Measurements from ENCODE around the gene HNRNPH1. TPM values are rescaled to one million over a fixed set of nuclear protein-coding genes. Genes with fewer than 3 reads are reported as not detected.

HNRNPH1 gene
- polyA plus RNA-seq, 12 donors, result 408 to 10,550 (median 674) TPM

DNA sequence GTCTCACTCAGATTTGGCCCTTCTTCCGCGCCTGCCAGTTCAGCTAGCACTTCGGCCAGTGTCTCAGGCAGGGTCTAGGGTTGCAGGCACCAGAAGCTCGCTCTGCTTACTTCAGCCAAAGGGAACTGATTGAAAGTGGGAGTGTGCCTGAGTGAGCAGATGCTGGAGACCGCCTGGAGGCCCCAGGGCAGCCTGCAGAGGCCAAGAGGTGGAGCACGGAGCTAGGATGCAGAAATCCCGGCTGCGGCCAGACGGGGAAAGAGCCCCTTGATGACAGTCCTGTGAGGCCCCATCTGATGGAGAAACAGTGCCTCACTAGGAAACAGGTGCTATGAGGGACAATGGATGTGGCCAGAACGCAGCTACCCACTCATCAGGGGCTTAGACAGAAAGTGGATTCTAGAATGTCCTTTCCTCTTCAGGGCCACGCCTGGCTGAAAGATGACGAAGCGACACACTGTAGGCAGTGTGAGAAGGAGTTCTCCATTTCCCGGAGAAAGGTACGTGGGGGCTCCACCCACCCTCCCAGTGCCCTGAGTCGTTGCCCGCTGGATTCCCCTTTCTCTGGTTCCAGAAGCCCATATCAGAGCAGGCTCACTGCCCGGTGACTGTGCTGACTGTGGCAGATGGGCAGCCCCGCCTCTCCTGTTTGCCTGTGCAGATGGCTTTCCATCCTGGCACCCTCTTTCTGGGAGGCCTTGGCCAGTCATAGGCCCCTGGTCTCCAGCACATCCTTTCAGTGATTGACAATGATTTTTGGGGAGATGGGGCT is 16.1 kb downstream of the HNRNPH1 start:
- DNase-seq, result no peak

DNA sequence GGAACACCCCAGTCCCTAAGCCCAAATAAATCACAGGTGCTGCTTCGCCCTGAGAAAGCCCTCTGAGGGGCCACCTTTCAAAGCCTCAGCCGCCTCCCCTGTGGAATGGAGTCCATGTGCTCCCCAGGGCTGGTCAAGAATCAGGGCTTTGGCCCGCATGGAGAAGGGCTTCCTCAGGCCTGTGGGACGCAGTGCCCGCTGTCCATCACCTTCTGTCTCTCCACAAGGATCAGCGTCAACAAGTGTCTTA is 16.6 kb downstream of the HNRNPH1 start:
- no peak for DNase-seq

DNA sequence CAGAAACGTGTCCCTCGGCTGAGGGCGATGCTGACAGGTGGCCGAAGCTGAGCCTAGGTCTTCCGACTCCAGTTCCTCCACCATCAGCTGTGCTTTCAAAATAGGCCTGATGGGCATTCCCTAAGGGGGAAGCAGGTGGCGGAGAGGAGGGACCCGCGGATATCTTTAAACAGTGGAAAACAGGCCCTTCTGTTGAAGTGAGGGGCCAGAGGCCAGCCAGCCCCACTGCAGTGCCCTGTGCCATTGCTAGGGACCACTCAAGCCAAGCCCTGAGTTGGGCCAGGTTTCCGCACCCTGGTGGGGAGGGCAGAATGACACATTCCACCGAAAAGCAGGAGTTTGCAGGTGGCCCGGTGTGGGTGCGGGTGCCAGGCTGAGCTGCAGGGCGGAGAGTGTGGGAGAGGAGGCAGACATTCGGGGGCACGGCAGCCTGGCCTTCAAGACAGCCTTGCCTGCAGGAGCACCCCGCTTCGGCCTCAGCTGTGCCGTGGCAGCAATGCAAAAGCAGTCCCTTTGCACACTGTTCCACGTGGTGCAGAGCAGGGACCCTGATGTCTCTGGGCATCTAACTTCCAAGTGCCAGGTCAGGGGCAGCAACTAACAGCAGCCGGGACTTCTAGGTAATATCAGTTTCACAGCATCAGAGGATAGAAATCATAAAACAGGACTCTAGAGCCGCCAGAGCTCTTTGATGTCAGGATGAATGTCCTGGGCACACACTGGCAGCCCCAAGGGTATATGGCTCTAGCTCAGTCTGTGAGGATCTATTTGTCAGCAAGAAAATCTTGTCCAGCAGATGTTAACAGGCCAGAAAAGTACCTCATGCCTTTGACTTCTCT is 17.2 kb downstream of the HNRNPH1 start:
- no peak for DNase-seq

DNA sequence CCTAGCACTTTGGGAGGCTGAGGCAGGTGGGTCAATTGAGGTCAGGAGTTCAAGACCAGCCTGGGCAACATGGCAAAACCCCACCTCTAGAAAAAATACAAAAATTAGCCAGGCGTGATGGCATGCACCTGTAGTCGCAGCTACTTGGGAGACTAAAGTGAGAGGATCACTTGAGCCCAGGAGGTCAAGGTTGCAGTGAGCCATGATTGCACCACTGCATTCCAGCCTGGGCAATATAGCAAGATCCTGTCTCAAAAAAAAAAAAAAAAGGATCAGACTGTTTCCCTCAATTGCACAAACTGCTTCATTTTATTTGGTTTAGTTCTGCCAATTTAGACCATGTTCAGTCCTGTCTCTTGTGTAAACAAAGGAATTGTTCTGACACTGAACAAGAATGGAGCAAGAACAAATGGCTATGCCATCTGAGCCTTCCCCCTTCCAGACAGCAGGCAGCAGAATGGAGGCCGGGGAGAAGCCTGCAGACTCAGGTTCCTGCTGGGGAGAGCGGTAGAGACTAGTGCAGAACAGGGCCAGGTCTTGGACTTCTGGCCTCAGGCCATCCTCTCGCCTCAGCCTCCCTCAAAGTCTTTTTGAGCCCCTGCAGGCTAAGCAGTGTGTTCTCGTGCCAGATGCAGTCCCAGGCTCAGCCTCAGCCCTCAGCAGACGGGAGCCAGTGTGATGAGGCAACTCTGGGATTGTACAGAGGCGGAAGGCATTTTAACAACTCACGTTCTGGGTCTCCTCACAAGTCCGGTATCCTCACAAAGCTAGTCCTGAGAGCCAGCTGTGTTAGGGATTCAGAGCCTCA is 18.2 kb downstream of the HNRNPH1 start:
- DNase-seq, result no peak

DNA sequence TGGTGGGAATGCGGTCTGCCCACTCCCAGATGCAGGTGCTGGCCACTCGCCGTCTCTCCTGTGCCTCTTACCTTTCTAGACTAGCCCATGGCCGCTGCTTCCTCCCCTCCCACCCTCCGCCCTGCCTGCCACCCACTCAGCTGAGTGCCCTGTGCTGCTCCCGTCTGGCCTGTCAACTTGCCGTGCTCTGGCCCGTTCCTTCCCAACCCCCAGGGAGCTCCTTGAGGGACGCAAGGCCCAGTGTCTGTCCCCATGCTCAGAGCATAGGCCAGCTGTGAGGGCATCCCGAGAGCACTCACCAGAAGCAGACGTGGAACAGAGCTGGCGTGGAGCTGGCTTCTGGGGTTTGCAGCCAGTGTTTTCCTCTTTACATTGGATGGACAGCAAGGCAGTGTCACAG is 20.2 kb downstream of the HNRNPH1 start:
- no peak for DNase-seq

DNA sequence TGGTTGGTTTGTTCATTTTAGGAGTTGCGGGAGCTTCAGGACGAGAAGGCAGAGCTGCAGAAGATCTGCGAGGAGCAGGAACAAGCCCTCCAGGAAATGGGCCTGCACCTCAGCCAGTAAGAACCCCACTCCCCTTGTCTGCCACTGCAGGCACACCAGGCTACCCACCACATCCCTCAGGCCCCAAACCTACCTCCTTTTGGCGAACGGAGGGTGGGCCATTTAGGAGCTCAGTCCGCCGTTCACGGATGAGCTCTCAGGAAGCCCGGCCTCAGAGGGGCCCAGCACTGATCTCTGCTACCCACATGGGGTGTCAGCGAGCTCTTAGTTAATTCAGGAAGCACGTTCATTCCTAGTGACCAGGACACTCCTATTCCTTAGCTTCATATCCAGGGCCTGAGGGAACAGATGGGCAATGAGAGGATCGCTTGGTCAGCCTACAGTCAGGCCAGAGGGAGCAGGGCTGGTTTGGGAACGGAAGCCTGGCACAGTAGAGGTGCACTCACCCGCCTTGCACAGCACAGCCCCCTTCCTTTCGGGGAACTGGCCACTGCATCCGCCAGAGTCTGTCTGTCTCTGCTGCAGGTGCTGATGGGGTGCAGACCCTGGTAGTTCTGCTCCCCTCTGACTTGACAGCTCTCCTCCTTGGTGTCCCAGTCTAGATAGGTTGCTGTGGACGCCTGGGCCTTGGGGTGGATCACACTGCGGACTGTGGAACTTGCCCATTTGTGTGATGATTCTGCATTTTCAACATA is 21.4 kb downstream of the HNRNPH1 start:
- DNase-seq, result no peak

DNA sequence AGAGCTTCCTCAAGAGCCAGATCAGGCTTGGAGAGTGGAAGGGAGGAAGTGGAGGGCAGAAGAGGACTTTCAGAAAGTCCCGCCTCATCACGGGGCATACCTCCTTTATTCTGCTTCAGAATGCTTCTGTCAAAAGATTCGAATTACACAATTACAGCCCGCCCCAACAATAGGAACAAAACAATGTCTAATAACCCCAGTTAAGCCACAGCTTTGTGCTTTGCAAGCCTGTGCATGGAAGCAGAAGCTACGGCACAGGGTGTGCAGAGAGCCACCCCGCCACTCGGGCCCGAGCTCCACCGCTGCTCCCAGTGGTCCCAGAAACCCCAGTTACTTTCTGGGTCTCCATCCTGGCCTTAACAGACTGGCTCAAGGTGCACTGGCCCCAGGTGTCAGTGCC is 23.5 kb downstream of the HNRNPH1 start:
- no peak for DNase-seq

DNA sequence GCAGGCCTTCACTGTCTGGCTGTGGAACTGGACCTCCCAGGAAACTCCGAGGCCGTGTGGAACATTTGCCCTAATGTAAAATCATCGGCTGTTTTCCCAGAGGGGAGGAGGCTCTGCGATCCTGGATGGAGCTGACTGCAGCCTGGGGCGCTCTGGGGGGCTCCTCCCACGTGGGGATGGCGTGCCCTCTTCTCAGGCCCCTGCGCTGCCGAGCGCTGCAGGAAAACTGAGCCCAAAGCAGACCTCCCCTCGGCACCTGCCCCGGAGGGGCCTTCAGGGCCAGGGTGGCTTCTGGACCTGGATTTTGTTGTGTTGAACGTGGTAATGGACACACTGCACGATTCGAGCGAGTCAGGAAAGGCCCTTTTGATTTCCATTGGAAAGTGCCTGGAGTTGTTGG is 23.9 kb downstream of the HNRNPH1 start:
- DNase-seq, result no peak

DNA sequence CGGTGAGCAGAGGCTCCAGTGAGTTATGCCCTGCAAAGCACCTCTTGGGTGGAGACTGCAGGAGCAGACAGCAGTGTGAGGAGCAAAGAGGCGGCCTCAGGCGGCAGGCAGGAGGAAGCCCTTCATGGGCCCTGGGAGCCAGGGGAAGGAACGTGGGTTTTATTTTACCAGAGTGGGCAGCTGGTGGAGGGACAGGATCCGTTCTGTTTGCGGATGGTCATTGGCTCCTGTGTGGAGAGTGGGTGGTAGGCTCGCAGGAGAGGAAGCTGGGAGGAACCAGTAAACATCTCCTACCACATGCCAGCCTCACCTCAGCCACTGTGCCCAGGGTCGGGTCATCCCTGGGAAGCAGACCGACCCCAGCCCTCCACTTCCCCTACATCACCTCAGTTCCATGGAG is 24.4 kb downstream of the HNRNPH1 start:
- no peak for DNase-seq

DNA sequence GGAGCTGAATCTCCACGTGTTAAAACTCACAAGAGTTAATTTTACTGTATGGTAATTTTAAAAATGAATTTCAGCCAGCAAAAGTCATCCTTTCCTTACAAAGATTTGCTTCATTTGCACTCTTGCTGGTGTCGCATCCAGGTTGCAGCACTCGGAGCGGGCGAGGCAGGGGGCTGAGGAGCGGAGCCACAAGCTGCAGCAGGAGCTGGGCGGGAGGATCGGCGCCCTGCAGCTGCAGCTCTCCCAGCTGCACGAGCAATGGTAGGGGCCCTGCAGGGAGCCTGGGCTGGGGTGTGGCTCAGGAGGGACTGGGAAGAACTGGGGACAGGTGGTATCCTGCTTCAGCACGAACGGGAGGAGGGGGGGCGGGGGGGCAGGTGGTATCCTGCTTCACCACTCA is 27.1 kb downstream of the HNRNPH1 start:
- DNase-seq, result no peak

DNA sequence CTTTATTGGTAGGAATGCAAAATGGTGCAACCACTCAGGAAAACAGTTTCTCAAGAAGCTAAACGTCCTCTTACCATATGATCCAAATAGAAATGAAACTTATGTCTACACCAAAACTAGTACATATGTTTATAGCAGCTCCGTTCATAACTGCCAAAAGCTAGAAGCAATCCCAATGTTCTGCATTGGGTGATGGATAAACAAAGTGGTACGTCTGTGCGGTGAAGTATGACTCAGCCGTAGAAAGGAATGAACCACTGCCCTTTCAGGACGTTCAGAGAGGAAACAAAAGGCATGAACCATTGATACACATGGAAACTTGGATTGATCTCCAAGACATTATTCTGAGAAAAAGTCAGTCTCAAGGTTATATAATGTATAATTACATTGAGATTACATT is 27.6 kb downstream of the HNRNPH1 start:
- no peak for DNase-seq

DNA sequence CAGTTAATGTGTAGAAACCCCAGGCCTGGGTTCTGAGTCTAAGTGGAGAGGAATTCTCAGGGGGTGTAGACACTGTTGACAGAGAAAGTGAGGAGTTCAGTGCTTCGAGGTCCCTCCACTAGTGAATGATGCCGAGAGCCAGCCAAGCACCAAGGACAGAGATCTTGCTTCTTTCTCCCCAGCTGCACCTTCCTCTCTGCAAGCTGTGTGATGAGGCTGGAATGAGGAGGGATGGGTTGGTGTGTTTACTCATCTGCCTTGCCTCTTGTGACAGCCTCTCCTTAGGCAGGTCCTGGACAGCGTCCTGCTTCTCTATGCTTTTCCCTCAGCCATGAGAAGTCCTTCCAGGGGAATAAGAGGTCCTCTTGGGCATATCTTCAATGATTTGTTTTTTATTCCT is 35.3 kb downstream of the HNRNPH1 start:
- no peak for DNase-seq

DNA sequence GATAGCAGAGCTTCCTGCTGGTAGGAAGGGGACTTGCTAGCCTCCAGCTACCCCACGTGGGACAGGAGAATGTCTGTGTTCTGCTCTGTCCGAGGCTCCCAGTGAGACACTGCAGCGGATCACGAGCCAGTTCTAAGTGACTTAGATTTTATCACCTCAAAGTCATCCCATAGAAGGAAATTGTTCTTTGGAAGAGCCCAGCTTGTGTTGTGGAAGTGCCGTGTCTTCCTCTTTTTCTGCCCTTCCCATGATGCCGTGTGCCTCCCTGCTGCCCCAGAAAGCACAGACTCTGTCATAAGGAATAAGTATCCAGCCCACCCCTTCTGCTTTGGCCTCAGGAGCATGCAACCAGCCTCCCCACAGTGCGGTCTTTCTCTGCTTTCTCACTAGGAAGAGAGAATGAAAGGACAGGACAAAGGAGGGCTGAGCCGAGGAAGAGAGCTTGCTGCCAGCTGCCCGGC is 37.5 kb downstream of the HNRNPH1 start:
- no peak for DNase-seq

DNA sequence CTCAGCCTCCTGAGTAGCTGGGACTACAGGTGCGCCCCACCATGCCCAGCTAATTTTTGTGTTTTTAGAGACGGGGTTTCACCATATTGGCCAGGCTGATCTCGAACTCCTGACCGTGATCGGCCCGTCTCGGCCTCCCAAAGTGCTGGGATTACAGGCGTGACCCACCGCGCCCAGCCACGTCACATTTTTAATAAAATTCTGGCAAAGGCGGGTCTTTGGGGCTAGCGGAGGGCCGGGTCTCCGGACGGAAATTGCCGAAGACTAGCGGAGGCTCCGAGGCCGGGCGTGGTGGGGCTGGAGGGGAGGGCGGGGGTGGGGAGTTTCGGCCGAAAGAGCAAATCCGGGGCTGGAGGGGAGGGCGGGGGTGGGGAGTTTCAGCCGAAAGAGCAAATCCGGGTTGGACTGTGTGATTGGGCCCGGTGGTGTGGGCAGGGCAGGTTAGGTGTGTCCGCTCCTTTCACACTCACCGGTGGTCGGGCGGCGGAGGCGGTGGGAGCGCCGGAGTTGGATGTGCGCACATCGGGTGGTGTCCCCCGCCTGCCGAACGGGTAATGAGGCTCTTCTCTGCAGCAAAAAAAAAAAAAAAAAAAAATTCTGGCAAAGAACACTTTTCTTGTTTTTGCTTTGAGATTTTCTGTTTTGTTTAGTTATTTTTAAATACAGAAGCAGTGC is 46.0 kb downstream of the HNRNPH1 start:
- no peak for DNase-seq

DNA sequence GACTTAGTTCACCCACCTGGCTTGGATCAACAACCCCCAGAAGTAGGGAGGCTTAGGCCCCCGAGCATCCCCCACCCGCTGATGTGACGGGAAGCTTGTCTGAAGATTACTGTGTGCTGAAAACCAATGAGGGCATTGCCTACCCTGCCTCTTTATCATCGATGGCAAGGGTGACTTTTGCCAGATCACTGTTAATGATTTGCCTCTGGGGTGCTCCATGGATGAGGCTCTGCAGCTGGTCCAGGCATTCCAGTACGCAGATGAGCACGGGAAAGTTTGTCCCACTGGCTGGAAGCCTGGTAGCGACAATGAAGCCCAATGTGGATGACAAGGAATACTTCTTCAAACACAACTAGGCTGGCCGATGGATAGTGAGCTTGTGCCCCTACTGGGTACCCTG is 51.1 kb downstream of the HNRNPH1 start:
- no peak for DNase-seq

DNA sequence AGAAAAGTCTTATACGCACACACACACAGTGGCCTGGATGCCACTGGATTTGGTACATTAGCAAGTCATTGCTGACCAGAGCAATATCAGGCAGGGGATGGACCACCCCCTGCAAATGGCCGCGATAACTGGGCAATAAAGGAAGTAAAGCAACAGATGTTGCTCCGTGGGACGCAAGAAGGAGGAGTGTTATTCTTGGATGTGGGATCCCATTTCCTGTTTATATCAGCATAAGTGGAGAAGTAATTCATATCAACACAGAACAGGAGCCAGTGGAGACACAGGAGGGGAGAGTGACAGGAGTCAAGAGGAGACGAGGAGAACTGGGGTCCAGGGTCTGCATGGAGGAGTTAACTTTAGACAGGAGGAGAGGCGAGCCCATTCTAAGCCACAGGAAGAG is 54.8 kb downstream of the HNRNPH1 start:
- DNase-seq, result no peak

DNA sequence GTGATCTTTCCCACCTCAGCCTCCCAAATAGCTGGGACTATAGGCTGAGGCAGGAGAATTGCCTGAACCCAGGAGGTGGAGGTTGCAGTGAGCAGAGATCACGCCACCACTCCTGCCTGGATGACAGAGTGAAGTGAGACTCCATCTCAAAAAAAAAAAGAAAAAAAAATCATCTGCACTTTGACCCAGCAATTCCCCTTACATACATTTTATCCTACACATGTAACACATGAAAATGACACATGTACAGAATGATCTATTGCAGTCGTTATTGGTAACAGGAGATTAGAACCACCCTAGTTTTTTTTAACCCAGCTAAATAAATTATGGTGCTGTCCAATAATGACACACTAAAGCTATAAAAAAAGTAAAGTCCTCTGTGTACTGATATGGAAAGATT is 58.9 kb downstream of the HNRNPH1 start:
- no peak for DNase-seq
